HCT116 (cell line): ENCODE measurements around the gene CARD10. TPM values are rescaled to one million over a fixed set of nuclear protein-coding genes. Genes with fewer than 3 reads are reported as not detected.
A peak's percentile ranks its signal among the peaks of the same experiment; 100 is the strongest.

Experiments used
- ATAC-seq: fragments of 200-7000 bp; cut with Tn5 transposase; 2 replicates; pipeline ENCODE4 v1.9.1; 2020; ENCODE audit warnings: mild to moderate bottlenecking, moderate library complexity
- BruUV-seq: library from RNA; stranded (reverse); fragments of 400-500 nt; replicated peaks from 2 replicates; lab custom pipeline; 2021; lab: Mats Ljungman, UMichigan
- CTCF ChIA-PET: fragments of 300-600 bp; sonication (Branson Sonifier 250); formaldehyde crosslinking; loops from one replicate; lab custom pipeline; 2021; ENCODE audit warnings: antibody characterized with exemption; lab: Charles Lee
- POLR2A ChIA-PET: fragments of 300-600, 350-600 bp; sonication (Branson Sonifier 250); formaldehyde crosslinking; loops from one replicate; lab custom pipeline; 2021; ENCODE audit warnings: antibody characterized with exemption; lab: Charles Lee
- RAD21 ChIA-PET, 2 experiments: fragments of 300-600 bp; sonication (Branson Sonifier 250); formaldehyde crosslinking; loops; one replicate each; lab custom pipeline; 2023; ENCODE audit warnings: low total read pairs in 2 of 2; ENCODE audit not compliant: uncharacterized antibody in 2 of 2, unreplicated experiment in 2 of 2, low non-redundant PET in 1 of 2; lab: Charles Lee
- DNase-seq: peaks from one replicate; pipeline ENCODE4 v3.0.0-alpha.2; 2010; ENCODE audit warnings: low read depth, low spot score
- H2AFZ ChIP-seq: fragments of 200-600 bp; shearing (Covaris generic), sonication (generic); 2 replicates; pipeline ENCODE4 v1.6.1; 2017; ENCODE audit warnings: low read depth, mixed run types, mixed read lengths, antibody characterized with exemption, low read length; ENCODE audit not compliant: poor library complexity, severe bottlenecking
- H3K27ac ChIP-seq: 2 replicates; pipeline ENCODE4 v1.5.1; 2012; ENCODE audit warnings: low read depth, low read length
- H3K27me3 ChIP-seq: fragments of 200-600 bp; sonication (generic); 2 replicates; pipeline ENCODE4 v1.6.1; 2016; ENCODE audit warnings: mixed run types, low read length, mixed read lengths; ENCODE audit not compliant: insufficient read depth
- H3K36me3 ChIP-seq, 2 experiments: fragments of 200-500 bp in 1 of 2; fragments of 200-600 bp in 1 of 2; sonication (Bioruptor generic) in 1 of 2; sonication (generic) in 1 of 2; 2 replicates each; pipeline versions ENCODE4 v1.5.1 to v1.6.1; 2014 to 2016; ENCODE audit warnings: low read length in 2 of 2, inconsistent platforms in 1 of 2, mixed read lengths in 1 of 2, mixed run types in 1 of 2; ENCODE audit not compliant: insufficient read depth in 2 of 2, control insufficient read depth in 1 of 2
- H3K4me1 ChIP-seq, 2 experiments: fragments of 200-600 bp in 1 of 2; sonication (generic) in 1 of 2; 2 replicates each; pipeline versions ENCODE4 v1.5.1 to v1.6.1; 2012 to 2017; ENCODE audit warnings: low read length in 2 of 2, inconsistent platforms in 1 of 2, mild to moderate bottlenecking in 1 of 2, mixed read lengths in 1 of 2, mixed run types in 1 of 2, moderate library complexity in 1 of 2; ENCODE audit not compliant: insufficient read depth in 2 of 2, control insufficient read depth in 1 of 2
- H3K4me2 ChIP-seq: fragments of 200-600 bp; sonication (generic); 2 replicates; pipeline ENCODE4 v1.6.1; 2017; ENCODE audit warnings: mixed run types, low read length, mixed read lengths
- H3K4me3 ChIP-seq, 2 experiments: fragments of 200-600 bp in 1 of 2; sonication (generic) in 1 of 2; replicated peaks in 1 of 2; 2 replicates each; pipeline ENCODE4 v1.5.1; 2011 to 2016; ENCODE audit warnings: low read length in 2 of 2, control low read depth in 1 of 2, low read depth in 1 of 2, mild to moderate bottlenecking in 1 of 2, mixed read lengths in 1 of 2, mixed run types in 1 of 2
- H3K79me2 ChIP-seq: fragments of 200-600 bp; sonication (generic); 2 replicates; pipeline ENCODE4 v1.6.1; 2017; ENCODE audit warnings: mild to moderate bottlenecking, mixed run types, low read length, moderate library complexity, mixed read lengths; ENCODE audit not compliant: insufficient read depth
- H3K9ac ChIP-seq: fragments of 200-600 bp; sonication (generic); 2 replicates; pipeline ENCODE4 v1.6.1; 2016; ENCODE audit warnings: low read length, mixed read lengths
- H3K9me2 ChIP-seq: fragments of 200-600 bp; sonication (generic), shearing (Covaris generic); 2 replicates; pipeline ENCODE4 v1.6.1; 2017; ENCODE audit warnings: mixed run types, mild to moderate bottlenecking, moderate library complexity; ENCODE audit not compliant: insufficient read depth
- H3K9me3 ChIP-seq, 2 experiments: fragments of 200-500 bp in 1 of 2; fragments of 200-600 bp in 1 of 2; sonication (Bioruptor generic) in 1 of 2; sonication (generic) in 1 of 2; 2 replicates each; pipeline ENCODE4 v1.6.1; 2014 to 2017; ENCODE audit warnings: low read length in 2 of 2, mixed read lengths in 2 of 2, inconsistent platforms in 1 of 2, low read depth in 1 of 2, mild to moderate bottlenecking in 1 of 2, mixed run types in 1 of 2, moderate library complexity in 1 of 2; ENCODE audit not compliant: control insufficient read depth in 1 of 2, insufficient read depth in 1 of 2
- H4K20me1 ChIP-seq: fragments of 200-600 bp; sonication (generic), shearing (Covaris generic); 2 replicates; pipeline ENCODE4 v1.6.1; 2017; ENCODE audit warnings: mixed run types, mild to moderate bottlenecking, moderate library complexity; ENCODE audit not compliant: insufficient read depth
- ATF3 ChIP-seq: IDR thresholded peaks from 2 replicates; pipeline ENCODE4 v1.6.1; 2012
- CEBPB ChIP-seq: IDR thresholded peaks from 2 replicates; pipeline ENCODE4 v1.6.1; 2012; ENCODE audit warnings: low read depth
- EGR1 ChIP-seq: IDR thresholded peaks from 2 replicates; pipeline ENCODE4 v1.6.1; 2012; ENCODE audit warnings: low read depth
- EZH2 ChIP-seq: fragments of 200-600 bp; sonication (generic); IDR thresholded peaks from 2 replicates; pipeline ENCODE4 v1.6.1; 2017; ENCODE audit warnings: antibody characterized with exemption, mixed run types
- FOSL1 ChIP-seq: IDR thresholded peaks from 2 replicates; pipeline ENCODE4 v1.6.1; 2012; ENCODE audit warnings: low read depth
- POLR2A ChIP-seq: IDR thresholded peaks from 2 replicates; pipeline ENCODE4 v1.7.0; 2011; ENCODE audit warnings: borderline replicate concordance; ENCODE audit not compliant: insufficient read depth, insufficient read length; ENCODE audit errors: extremely low read depth
- POLR2AphosphoS5 ChIP-seq: IDR thresholded peaks from 2 replicates; pipeline ENCODE4 v1.6.1; 2011; ENCODE audit warnings: mild to moderate bottlenecking, low read depth, low read length, moderate library complexity
- RAD21 ChIP-seq: IDR thresholded peaks from 2 replicates; pipeline ENCODE4 v1.6.1; 2012; ENCODE audit warnings: low read depth, mild to moderate bottlenecking
- REST ChIP-seq: IDR thresholded peaks from 2 replicates; pipeline ENCODE4 v1.6.1; 2012; ENCODE audit warnings: low read depth
- SIN3A ChIP-seq: IDR thresholded peaks from 2 replicates; pipeline ENCODE4 v1.6.1; 2012; ENCODE audit warnings: low read depth
- SP1 ChIP-seq: IDR thresholded peaks from 2 replicates; pipeline ENCODE4 v1.6.1; 2012; ENCODE audit warnings: low read depth
- SRF ChIP-seq: IDR thresholded peaks from 2 replicates; pipeline ENCODE4 v1.6.1; 2012; ENCODE audit warnings: low read depth
- YY1 ChIP-seq: IDR thresholded peaks from 2 replicates; pipeline ENCODE4 v1.6.1; 2011; ENCODE audit warnings: low read length, low read depth, moderate library complexity, mild to moderate bottlenecking; ENCODE audit not compliant: insufficient replicate concordance; ENCODE audit errors: extremely low read depth
- ZNF274 ChIP-seq: fragments of 200-500 bp; sonication (Bioruptor generic); IDR thresholded peaks from 2 replicates; pipeline ENCODE4 v1.6.1; 2014; ENCODE audit warnings: mild to moderate bottlenecking, low read depth, low read length, inconsistent platforms
- intact Hi-C: fragments of 100-400 bp; cut with micrococcal nuclease; formaldehyde crosslinking; loops from 2 replicates; pipeline ENCODE4 v1.10.0; 2022
- total RNA-seq: library from RNA; stranded (reverse); gene quantifications from one replicate; pipeline ENCODE4 v1.2.1, GENCODE V29; 2021; ENCODE audit not compliant: unreplicated experiment

CARD10 gene
- total RNA-seq, 1 experiment from 2014 or later: 32.0 TPM

DNA sequence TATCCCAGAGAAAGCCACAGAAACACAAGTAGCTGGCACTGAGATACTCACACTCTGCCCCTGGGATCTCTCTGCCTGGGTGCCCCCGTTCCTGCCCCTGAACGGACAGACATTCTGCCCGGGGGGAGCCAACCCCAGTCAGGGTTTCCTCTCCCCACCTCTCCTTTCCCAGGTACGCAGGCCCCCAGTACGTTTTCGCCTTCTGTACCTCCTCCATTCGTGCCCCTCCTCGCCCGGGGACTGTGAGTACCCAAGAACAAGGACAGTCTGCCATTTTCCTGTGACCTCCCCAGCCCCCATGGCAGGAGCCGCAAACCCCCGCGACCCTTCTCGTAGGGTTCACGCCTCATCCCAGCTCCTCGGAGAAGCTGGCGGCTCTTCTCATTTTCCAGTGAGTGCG, 62.9 kb downstream of the CARD10 start:
- H2AFZ ChIP-seq: no peak overlapping the region
- H3K27me3 ChIP-seq: no peaks in the 10 kb centered on the region
- no peaks in the 10 kb centered on the region for H3K9me3 ChIP-seq
- H3K9me2 ChIP-seq: no peaks in the 10 kb centered on the region
- RAD21 ChIA-PET: interaction anchor here (0.6 to 6.7 kb wide), 4 partner anchors 24 to 139 kb away, joined by 3 to 63 read pairs (median 30); no protein-coding TSS in a partner anchor
- POLR2A ChIA-PET: interaction anchor here (0.6 to 5.5 kb wide), 6 partner anchors 124 to 139 kb away, joined by 3 to 54 read pairs (median 7); no protein-coding TSS in a partner anchor
- no TSS peak for BruUV-seq
- DNase-seq (no peak), ATAC-seq (no peak)
- H3K36me3 ChIP-seq: no peaks in the 10 kb centered on the region
- peak overlapping the region; percentile 65 for H3K4me2 ChIP-seq
- H3K79me2 ChIP-seq: no peaks in the 10 kb centered on the region
- peaks cover 49 to 67% of the 10 kb centered on the region in 2 experiments for H3K4me1 ChIP-seq
- H4K20me1 ChIP-seq: no peaks in the 10 kb centered on the region
- CTCF ChIA-PET: interaction anchor here (0.6 to 8.1 kb wide), 10 partner anchors 9 to 405 kb away, joined by 3 to 147 read pairs (median 4); no protein-coding TSS in a partner anchor
- intact Hi-C loops: loop anchor here (2.0 kb wide), 3 partner anchors 128 to 198 kb away; no protein-coding TSS in a partner anchor
- H3K9ac ChIP-seq: peak overlapping the region; percentile 65
- TF ChIP-seq CEBPB (no peak), POLR2A (no peak), EZH2 (no peak), RAD21 (no peak), ZNF274 (no peak), SIN3A (no peak), ATF3 (no peak), EGR1 (no peak), REST (no peak), POLR2AphosphoS5 (no peak), FOSL1 (no peak), YY1 (no peak), SRF (no peak), SP1 (no peak)
- H3K27ac ChIP-seq: peak overlapping the region; percentile 96
- no peak overlapping the region for H3K4me3 ChIP-seq
